Measurements from ENCODE around the gene SPEM1.

Gene SPEM1, protein sequence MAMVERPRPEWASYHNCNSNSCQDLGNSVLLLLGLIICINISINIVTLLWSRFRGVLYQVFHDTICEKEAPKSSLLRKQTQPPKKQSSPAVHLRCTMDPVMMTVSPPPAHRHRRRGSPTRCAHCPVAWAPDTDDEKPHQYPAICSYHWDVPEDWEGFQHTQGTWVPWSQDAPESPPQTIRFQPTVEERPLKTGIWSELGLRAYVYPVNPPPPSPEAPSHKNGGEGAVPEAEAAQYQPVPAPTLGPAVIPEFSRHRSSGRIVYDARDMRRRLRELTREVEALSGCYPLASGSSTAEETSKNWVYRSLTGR

DNA sequence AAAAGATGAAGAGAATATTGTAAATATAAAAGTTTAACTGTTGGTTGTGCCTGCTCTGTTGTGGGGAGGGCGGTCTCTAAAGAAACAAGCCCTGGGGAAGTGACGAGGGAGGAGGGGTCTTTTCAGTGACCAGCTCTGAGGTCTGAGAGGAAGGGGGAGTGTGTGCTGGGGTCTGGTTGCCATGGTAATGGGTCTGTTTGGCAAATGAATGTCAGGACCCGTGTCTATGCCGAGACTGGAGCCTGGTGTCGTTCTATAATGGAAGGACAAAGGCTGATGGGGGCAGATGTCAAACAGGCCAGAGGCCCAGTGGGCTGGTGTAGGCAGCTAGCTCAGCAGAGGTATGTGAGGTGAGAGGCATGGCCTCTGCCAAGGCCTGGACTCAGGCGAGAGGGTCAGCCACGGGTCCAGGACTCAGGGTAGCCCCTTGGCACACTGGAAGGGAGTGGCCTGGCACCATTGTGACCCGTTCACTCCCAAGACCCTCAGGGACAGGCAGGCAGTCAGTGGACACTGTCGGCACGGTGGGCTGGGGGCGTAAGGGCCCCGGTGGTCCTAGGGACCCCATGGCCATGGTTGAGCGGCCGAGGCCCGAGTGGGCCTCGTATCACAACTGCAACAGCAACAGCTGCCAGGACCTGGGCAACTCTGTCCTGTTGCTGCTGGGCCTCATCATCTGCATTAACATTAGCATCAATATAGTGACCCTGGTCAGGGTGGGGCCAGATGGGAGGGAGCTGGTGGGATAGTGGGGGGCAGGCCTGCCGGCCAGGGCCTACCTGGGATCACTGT is at the start of gene SPEM1:
Gene SPEM1 (plus strand): TSS at position 506 of the 792 bp plus-strand sequence. CDS start 61 bp downstream, at position 567.
- DNase-seq = no peak

DNA sequence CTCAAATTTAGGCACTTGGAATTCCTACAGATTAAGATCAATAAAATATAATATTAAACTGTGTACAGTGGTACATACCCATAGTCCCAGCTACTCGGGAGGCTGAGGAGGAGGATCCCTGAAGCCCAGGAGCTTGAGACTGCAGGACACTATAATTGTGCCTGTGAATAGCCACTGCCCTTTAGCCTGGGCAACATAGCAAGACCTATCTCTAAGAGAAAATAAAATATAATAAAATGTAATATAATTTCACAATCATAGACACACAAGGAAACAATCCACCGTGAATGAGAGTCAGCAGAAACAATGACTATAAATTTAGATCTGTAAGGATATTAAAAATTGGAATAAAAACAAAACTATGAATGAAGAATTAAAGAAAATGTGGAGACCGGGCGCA is 49.3 kb upstream of the SPEM1 start:
- DNase-seq = no peak

DNA sequence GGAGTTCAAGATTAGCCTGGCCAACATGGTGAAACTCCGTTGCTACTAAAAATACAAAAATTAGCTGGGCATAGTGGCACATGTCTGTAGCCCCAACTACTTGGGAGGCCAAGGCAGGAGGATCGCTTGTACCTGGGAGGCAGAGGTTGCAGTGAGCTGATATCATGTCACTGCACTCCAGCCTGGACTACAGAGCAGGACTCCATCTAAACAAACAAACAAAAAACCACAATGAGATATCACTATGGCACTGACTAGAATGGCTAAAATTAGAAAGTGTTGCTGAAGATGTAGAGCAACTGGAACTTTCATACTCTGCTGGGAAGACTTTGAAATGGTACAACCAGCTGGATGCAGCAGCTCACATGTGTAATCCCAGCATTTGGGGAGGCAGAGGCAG is 45.8 kb upstream of the SPEM1 start:
- no peak for DNase-seq

DNA sequence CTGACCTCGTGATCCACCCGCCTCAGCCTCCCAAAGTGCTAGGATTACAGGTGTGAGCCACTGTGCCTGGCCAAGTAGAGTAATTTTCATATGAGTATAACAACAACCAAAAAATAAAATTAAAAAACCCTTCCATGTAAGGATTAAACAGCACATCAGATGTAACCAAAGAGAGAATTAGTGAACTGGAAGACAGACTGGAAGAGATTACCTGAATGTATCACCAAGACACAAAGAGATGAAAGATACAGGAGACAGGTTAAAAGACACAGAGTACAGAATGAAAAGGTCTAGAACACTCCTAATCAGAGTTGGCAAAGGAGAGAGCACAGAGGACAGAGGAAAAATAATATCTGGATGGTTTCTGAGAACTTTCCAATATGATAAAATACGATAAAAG is 41.0 kb upstream of the SPEM1 start:
- no peak for DNase-seq

DNA sequence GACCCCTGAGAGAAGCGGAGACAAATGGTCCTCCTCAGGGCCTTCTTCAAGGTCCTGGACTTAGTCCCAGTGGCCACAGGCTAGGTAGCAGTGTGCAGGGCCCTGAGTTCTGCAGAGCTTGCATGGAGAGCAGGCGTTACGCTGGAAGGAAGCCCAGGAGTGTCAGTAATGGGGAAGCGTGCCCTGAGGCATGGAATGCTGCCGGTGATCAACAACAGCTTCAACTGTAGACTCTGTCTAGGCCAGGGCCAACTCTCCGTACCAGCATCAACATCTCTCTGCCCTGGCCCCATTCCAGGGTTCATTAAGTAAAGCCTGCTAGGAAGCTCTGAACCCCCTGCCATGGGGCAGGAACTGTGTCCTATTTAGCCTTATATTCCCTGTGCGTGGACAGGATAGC is 39.8 kb upstream of the SPEM1 start:
- DNase-seq = peak in 1 of 2 experiments; percentile 48

DNA sequence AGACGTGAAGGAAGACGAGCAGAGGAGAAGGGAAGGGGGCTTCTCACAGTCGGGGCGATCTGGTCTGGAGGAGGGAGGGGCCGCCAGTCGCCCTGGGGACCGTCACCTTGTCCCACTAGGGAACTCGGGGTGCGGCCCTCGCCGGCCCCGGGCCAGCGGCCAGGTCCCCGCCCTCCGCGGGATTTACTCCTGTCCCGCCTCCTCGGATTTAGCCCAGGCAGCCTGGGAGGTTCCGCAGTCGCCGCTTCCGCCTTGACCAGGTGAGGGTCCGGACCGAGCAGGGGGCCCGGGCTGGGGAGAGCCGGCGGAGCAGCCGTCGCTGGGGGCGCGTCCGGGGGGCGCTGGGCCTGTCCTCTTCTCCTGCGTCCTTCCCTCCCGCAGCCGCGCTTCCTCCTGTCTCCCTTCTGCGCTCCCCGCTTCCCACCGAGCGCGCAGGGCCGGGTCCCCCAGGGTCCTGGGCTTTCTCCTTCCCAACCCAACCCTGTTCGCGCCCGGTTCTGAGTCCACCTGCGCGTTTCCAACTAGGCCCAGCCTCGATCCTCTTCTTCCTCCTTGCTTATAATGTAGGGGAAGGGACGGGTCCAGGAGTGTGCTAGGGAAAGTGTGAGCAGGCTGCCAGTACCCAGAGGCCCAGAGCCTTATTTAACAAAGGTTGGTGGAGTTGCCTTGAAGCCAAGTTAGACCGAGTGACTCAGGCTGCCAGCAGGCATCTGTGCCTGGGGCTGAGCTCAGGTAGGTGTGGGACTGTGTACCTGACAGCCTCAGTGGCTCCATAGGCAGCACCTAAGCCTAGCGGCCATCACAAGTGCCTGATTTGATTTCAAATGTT is 39.1 kb upstream of the SPEM1 start, which contains the start of gene TNK1:
Gene TNK1 (plus strand): TSS at position 235 of the 829 bp plus-strand sequence. CDS start 1,838 bp downstream, outside the sequence.
- no peak for DNase-seq

DNA sequence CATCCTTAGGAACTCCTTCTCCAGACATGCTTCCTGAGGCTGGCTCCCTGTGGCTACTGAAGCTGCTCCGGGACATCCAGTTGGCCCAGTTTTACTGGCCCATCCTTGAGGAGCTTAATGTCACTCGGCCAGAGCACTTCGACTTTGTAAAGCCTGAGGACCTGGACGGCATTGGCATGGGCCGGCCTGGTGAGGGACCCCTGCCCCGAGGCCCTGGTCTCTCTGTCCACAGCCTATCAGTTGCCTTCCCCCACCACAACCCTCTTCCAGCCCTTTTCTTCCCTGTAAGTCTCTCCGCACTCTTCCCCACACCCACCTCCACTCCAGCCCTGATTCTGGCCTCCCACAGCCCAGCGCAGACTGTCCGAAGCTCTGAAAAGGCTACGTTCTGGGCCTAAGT is 37.2 kb upstream of the SPEM1 start:
- no peak for DNase-seq

DNA sequence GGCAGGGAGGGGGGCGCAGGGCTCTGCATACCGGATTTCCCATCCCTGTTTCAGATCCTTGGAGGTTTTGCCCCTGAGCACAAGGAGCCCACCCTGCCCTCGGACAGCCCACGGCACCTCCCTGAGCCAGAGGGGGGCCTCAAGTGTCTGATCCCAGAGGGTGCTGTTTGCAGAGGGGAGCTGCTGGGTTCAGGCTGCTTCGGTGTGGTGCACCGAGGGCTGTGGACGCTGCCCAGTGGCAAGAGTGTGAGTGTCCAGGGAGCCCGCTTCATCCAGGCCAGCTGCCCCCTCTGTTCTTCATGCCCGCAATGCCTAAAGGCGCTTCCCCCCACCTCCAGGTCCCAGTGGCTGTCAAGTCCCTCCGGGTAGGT is 36.8 kb upstream of the SPEM1 start:
- DNase-seq = no peak

DNA sequence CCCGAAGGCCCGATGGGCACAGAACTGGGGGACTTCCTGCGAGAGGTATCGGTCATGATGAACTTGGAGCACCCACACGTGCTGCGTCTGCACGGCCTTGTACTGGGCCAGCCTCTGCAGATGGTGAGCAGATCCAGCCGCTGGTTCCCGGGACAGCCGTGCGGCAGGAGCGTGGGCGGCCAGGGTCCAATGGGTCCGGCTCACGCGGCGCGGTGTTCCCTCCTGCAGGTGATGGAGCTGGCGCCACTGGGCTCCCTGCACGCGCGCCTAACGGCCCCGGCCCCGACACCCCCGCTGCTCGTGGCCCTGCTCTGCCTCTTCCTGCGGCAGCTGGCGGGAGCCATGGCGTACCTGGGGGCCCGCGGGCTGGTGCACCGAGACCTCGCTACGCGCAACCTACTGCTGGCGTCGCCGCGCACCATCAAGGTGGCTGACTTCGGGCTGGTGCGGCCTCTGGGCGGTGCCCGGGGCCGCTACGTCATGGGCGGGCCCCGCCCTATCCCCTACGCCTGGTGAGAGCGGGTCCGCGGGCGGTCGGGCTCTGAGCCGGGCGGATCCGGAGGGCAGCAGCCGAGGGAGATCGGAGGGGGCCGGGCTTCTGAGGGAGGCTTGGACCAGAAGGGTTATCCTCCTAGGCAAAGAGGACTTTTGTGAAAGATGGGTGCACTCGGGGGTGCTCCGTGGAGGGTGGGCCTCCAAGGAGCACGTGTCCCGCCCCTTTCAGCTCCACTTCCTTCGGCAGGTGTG is 36.2 kb upstream of the SPEM1 start:
- peak in 1 of 2 experiments; percentile 37 for DNase-seq

DNA sequence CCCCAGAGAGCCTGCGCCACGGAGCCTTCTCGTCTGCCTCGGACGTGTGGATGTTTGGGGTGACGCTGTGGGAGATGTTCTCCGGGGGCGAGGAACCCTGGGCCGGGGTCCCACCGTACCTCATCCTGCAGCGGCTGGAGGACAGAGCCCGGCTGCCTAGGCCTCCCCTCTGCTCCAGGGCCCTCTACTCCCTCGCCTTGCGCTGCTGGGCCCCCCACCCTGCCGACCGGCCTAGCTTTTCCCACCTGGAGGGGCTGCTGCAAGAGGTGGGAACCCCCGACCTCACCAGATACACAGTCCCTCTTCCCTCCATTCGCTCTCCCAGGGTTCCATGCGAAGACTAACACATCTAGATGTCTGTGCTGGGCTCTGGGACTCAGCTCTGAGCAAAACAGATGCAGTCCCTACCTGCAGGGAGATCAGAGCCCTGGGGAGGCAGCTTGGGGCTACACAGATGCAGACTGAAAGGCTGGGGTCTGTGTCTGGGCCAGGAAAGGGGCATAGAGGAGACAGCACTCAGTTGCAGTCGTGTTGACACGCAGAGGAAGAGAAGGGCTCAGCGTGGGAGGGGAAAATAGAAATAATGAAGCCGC is 35.5 kb upstream of the SPEM1 start:
- DNase-seq = no peak

DNA sequence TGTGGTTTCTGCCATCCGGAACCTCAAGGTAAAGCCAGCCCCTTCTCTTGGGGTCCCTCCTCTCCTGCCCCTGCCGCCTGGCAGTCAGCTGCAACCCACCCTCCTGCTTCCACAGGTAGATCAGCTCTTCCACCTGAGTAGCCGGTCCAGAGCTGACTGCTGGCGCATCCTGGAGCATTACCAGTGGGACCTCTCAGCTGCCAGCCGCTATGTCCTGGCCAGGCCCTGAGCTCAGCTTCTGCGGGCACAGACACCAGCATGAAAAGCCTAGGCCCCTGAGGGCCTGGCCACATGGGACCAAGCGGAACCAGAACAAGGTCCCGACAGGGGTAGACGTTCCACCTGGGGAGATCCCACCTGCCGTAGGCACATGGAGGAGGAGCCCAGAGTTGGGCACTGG is 31.3 kb upstream of the SPEM1 start:
- DNase-seq = no peak

DNA sequence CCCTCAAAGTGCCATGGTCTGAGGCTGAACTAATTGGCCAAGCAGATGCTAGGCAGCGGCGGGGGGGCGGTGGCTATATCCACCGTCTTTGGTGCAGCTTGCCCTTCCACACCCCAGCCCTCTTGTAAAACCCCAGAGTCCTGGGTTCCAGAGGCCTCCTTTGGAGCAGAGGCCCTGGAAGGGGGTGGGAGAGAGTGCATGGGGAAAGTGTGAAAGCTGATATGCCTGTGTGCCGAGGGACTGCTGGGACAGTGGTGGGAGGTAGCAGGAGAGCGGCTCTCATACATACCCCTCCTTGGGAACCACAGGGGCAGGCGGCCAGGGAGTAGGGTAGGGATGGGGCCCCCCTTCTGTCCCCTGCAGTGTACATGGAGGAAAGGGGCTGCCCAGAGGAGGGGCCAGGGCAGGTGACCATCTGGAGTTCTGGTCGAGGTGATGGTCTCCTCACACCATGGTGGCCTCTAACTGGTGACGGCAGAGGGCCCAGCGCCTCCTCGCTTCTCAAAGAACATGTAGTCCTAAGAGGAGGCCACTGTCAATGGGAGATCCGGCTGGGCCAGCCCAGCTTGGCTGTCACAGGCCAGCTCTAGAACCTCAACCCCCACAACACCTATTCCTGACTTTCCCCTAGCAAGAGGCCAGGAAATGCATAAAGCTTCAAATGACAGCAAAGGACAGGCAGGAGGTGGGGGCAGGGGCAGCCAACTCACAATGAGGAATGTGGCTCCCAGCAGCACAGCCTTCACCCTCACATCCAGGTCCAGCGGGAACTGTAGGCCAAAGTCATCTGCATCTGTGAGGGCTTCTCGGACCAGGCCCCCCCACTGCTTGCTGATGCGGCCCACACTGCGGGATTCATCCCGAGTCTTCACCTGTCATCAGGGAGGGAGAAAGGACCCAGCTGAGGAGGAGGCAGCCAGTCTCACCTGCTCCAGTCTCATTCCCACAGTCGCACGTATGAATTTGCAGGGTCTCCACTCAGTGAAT is 29.9 kb upstream of the SPEM1 start:
- DNase-seq = no peak

DNA sequence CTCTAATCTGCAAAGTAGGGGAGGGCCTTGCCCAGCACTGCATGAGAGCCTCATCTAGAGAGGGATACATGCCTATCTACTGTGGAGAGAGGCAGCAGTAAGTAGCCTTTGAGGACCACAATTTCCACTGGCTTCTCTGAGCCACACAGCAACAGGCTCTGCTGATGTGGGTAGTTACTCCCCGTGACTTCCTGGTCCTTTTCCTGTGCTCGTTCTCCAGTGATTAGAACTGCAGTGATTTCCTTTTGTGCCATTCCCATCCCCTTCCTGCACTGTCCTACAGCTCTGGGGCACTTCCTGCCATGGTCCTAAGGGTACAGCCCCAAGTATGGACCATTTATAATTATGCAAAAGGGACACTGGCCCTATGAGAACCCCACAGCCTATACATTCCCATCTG is 28.8 kb upstream of the SPEM1 start:
- DNase-seq = no peak

DNA sequence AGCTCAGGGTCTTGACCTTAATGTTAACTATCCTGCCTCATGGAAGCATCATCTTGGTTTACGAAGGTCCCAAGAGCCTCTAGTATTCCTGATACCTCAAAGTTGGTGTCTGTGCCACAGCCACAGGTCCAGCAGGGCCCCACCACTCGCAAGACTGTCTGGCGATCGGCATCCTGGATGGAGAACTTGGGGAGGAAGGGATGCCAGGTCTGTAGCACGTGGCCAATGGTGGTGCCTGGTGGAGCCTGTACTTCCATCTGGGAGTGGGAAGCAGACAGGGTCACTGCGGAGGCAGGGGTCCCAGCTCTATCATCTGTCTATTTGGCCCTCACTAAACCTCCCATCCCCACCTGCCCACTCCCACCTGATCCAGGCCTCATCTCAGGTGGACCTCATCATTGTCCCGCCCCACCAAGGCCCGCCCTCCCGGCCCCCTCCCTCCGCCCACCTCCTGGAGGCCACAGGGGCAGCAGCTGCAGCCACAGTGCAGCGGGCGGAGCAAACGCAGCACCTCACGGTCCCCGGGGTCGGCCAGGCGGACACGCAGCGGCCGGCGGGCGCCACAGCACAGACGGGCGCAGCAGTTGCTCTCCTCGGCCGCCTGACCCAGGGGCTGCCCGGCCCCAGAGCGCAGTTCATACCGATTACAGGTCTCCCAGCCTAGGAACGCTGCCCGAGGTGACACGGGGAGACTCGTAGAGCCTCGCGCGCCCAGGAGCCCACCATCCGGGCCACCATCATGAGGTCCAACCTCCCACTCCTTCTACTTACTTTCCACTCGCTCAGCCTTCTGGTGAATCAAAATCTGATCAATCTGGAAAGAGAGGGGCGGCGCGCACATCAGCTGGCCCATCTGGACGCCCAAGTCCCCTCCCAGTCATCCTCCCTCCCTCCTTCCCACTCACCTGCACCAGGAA is 27.2 kb upstream of the SPEM1 start:
- no peak for DNase-seq

DNA sequence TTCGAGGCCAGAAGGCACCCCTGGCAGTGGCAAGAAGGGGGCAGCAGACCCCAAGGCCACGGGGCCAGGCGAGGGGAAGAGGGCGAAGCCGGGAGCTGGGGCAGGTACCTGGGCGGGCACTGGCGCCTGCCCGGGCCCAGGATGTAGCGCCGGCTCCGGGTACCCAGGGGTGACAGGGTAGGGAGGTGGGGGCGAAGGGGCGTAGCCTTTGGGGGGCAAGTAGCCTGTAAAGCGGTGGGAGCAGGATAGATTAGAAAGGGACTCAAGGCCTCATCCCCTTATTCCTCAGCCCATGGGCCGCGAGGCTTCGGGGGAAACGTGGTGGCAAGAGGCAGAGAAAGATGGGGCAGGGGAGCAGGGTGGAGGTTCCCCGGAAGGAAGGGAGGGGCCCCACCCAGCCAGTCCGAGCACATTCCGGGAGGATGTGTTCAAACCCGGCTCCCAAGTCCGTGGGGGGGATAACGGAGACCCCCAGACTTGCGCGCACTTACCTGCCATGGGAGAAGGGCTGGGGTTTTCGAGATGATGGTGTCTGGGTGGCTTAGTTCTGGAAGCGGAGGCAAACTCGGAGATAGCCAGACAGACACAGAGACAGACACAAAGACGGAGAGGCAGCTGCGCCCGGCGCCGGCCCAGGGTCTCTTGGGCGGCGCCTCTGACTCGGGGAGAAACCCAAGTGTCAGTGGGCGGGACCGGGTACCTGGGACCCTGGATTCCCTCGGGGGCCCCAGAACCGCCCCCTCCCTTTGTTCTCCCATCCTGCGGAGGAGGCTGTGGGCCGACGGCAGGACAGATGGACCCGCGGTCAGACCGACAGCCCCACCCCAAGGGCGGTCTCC is 26.3 kb upstream of the SPEM1 start:
- DNase-seq = no peak

DNA sequence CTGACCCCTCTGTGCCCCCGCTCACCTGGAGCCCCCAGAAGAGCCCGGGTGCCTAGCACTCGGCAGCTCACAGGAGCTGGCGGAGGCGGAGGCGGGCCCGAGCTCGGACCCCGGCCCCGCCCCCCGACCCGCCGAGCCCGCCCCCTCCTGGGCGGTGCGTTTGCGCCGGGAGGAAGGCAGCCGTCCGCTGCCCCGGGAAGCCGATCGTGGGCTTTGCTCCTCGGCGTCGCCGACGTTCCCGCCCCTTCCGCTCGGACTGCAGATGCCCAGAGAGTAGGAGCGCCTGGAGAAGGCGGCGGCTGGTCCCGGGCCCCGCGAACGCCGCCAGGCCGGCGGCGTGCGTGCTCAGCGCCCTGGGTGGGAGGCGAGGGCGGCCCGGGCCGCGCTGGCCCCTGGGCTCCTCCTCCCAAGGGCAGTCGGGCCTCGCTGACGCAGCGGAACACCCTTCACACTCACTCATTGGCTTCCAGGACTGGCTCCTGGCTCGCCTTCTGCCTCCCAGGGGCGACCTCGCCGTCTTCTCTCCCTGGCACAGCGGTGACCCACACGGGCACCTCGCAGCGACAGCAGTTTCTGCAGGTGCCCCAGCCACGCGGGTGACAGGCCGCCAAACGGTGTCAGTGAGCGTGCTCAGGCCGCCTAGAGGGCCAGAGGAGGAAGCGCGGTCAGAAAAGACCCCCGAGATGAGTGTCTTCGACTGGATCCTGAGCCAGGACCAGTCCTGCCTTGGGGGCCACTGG is 25.5 kb upstream of the SPEM1 start, which contains the start of gene PLSCR3:
Gene PLSCR3 (minus strand): TSS at position 74 of the 740 bp plus-strand sequence. CDS start 415 bp downstream, outside the sequence.
- peak; percentile 56 to 71 for DNase-seq

DNA sequence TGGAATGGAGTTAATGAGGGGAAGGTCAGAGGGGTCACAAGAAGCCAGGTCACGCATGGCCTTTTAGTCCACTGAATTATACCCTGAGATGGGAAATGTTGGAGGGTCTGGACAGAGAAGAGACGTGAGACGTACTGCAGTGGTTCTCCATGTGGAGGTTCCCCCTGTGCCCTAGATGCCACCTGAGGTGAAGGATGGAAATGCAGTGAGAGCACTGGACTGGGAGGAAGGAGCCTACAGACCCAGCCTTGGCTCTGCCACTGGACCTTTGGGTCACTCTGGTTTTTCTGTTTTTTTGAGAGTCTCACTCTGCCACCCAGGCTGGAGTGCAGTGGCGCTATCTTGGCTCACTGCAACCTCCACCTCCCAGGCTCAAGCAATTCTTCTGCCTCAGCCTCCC is 24.0 kb upstream of the SPEM1 start:
- DNase-seq = no peak

DNA sequence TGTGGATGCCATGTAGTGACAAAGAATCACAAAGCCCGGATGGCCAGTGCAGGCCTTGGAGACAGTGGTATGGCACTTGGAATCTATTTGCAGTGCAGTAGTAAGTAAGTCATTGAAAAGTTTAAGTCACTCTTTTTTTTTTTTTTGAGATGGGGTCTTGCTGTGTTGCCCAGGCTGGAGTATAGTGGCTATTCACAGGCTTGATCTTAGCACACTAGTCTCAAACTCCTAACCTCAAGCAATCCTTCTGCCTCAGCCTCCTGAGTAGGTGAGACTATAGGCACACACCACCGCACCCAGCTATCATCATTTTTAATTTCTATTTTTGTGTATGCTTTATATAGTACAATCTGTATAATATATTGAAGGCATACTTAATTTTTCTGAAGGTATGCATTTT is 21.5 kb upstream of the SPEM1 start:
- no peak for DNase-seq

All from NCI-H2081 (cell line).